Measurements from ENCODE around the gene GTF2F2. TPM values are rescaled to one million over a fixed set of nuclear protein-coding genes. Genes with fewer than 3 reads are reported as not detected.

Gene GTF2F2
- total RNA-seq, 1 experiment from 2014 or later, result 67.7 TPM

- in situ Hi-C loops (cut with HindIII; ENCODE audit: low pct_unique_long_range_greater_than_20kb, low sequenced_read_pairs), result no loop called here
- DNase-seq (ENCODE audit: low read depth, low spot score), result no peak
These were observed 212.5 kb downstream of the GTF2F2 start for GRCh38 chr13:45332831-45333219.

- in situ Hi-C loops (cut with HindIII; ENCODE audit: low pct_unique_long_range_greater_than_20kb, low sequenced_read_pairs), result no loop called here
- DNase-seq (ENCODE audit: low read depth, low spot score), result no peak
These were observed 213.1 kb downstream of the GTF2F2 start for GRCh38 chr13:45333251-45333976.

Small RNA genes lying within 50 kb of the gene (small RNA-seq; reads per million reads assigned to genes)
- 0 reads per million in 2 experiments for gene AL138693.1
- 0 reads per million in 2 experiments for gene AL138963.2

Other genes starting within 250 kb of the GTF2F2 start
- 5.1 and 6.1 TPM in 2 replicates for gene NUFIP1, start 131.0 kb upstream of the GTF2F2 start, total RNA-seq (2014; rRNA removed; shearing (Covaris generic))
- gene GPALPP1, start 131.0 kb upstream of the GTF2F2 start, total RNA-seq (2014; rRNA removed; shearing (Covaris generic)), result 11.1 and 12.1 TPM in 2 replicates
- gene KCTD4, start 80.5 kb downstream of the GTF2F2 start, total RNA-seq (2014; rRNA removed; shearing (Covaris generic)), result 0.08 and 0.34 TPM in 2 replicates
- 3,844 and 3,941 TPM in 2 replicates for gene TPT1, start 220.7 kb downstream of the GTF2F2 start, total RNA-seq (2014; rRNA removed; shearing (Covaris generic))